ENCODE results near the gene PER2.

GRCh38 chr2:238320246-238320647 lies 31.8 kb upstream of the PER2 start, which contains the start of gene TRAF3IP1:
- TF ChIP-seq CTCF (IDR thresholded peaks at IDR 0.05), result no peak
- 0 out of 2 replicates have a peak, but pooled peaks have one; percentile 54 for TF ChIP-seq KAT7 (CRISPR knock-in tag; IDR thresholded peaks at IDR 0.05; ENCODE audit: borderline replicate concordance)
- no peak for TF ChIP-seq USF2 (CRISPR knock-in tag; IDR thresholded peaks at IDR 0.05)
- no peak for TF ChIP-seq CREB1 (CRISPR knock-in tag; IDR thresholded peaks at IDR 0.05)
